GM12891 (cell line): ENCODE measurements around the gene UBE3B.

Experiments used
- POLR2A ChIP-seq: IDR thresholded peaks from 2 replicates; pipeline ENCODE4 v1.6.1; 2011; ENCODE audit warnings: low read depth, low read length, control low read depth
- POLR2AphosphoS5 ChIP-seq: IDR thresholded peaks from 2 replicates; pipeline ENCODE4 v1.6.1; 2011; ENCODE audit warnings: low read depth, low read length, control low read depth

GRCh38 chr12:109497675-109498074 lies 20.2 kb downstream of the UBE3B start:
- TF ChIP-seq POLR2A: no peak
- no peak for TF ChIP-seq POLR2AphosphoS5
